Measurements from ENCODE around the gene VIM. TPM values are rescaled to one million over a fixed set of nuclear protein-coding genes. Genes with fewer than 3 reads are reported as not detected.

The VIM gene
- total and polyA plus RNA-seq, 7 donors, result 112 to 1,636 (median 930) TPM

- Histone ChIP-seq H3K4me1 (peaks cover 0 to 11% (median 2%) of the 10 kb centered on the region in 4 donors), H3K27ac (no peak overlapping the region), H3K36me3 (no peaks in the 10 kb centered on the region), H3K9me3 (no peaks in the 10 kb centered on the region), H3K27me3 (no peaks in the 10 kb centered on the region), H3K4me3 (no peak overlapping the region)
- intact Hi-C loops (cut with DNase I), result no loop called here
- TF ChIP-seq EP300 (IDR thresholded peaks at IDR 0.05) (no peak), POLR2AphosphoS5 (IDR thresholded peaks at IDR 0.05) (no peak), POLR2A (IDR thresholded peaks at IDR 0.05) (no peak), CTCF (IDR thresholded peaks at IDR 0.05) (no peak)
- WGBS, 2 donors, result 98 to 99% methylated on average over 3 of the region's 3 CpGs
- no peak for DNase-seq
These were observed 42.2 kb upstream of the VIM start for GRCh38 chr10:17185873-17186272.

GRCh38 chr10:17188644-17189172 lies 39.3 kb upstream of the VIM start:
- H3K4me1 ChIP-seq, result peaks cover 0 to 11% (median 2%) of the 10 kb centered on the region in 4 donors
- H3K4me3 ChIP-seq, result no peak overlapping the region
- intact Hi-C loops (cut with DNase I), result no loop called here
- no peaks in the 10 kb centered on the region for H3K36me3 ChIP-seq
- no peak for DNase-seq
- 92% methylated on average over 3 of the region's 3 CpGs for WGBS, 2 donors
- no peak for TF ChIP-seq POLR2A (IDR thresholded peaks at IDR 0.05)
- no peak for TF ChIP-seq EP300 (IDR thresholded peaks at IDR 0.05)
- TF ChIP-seq CTCF (IDR thresholded peaks at IDR 0.05), result no peak
- no peak for TF ChIP-seq POLR2AphosphoS5 (IDR thresholded peaks at IDR 0.05)
- H3K9me3 ChIP-seq, result no peaks in the 10 kb centered on the region
- H3K27me3 ChIP-seq, result no peaks in the 10 kb centered on the region
- no peak overlapping the region for H3K27ac ChIP-seq

- intact Hi-C loops (cut with DNase I), result no loop called here
- Histone ChIP-seq H3K9me3 (no peaks in the 10 kb centered on the region), H3K36me3 (no peaks in the 10 kb centered on the region), H3K27me3 (no peaks in the 10 kb centered on the region), H3K4me3 (no peak overlapping the region), H3K27ac (no peak overlapping the region), H3K4me1 (peaks cover 0 to 11% (median 2%) of the 10 kb centered on the region in 4 donors)
- 53 to 75% methylated on average over 2 of the region's 2 CpGs for WGBS, 2 donors
- TF ChIP-seq POLR2AphosphoS5 (IDR thresholded peaks at IDR 0.05) (no peak), POLR2A (IDR thresholded peaks at IDR 0.05) (no peak), CTCF (IDR thresholded peaks at IDR 0.05) (no peak)
- DNase-seq, result no peak
These were observed 37.4 kb upstream of the VIM start for GRCh38 chr10:17190602-17191001.

GRCh38 chr10:17195083-17195482 lies 33.0 kb upstream of the VIM start:
- TF ChIP-seq EP300 (IDR thresholded peaks at IDR 0.05) (no peak), POLR2A (IDR thresholded peaks at IDR 0.05) (no peak), POLR2AphosphoS5 (IDR thresholded peaks at IDR 0.05) (no peak), CTCF (IDR thresholded peaks at IDR 0.05) (no peak)
- Histone ChIP-seq H3K4me3 (no peak overlapping the region), H3K27ac (no peak overlapping the region), H3K27me3 (no peaks in the 10 kb centered on the region), H3K36me3 (no peaks in the 10 kb centered on the region), H3K4me1 (peaks cover 0 to 8% (median 2%) of the 10 kb centered on the region in 4 donors), H3K9me3 (no peaks in the 10 kb centered on the region)
- intact Hi-C loops (cut with DNase I), result no loop called here
- DNase-seq, result no peak
- 78 to 92% methylated on average over 5 of the region's 5 CpGs for WGBS, 2 donors

GRCh38 chr10:17196045-17196444 lies 32.0 kb upstream of the VIM start:
- WGBS, 2 donors, result 81 to 88% methylated on average over 2 of the region's 2 CpGs
- peaks cover 0 to 10% (median 6%) of the 10 kb centered on the region in 4 donors for H3K4me1 ChIP-seq
- no peak overlapping the region for H3K4me3 ChIP-seq
- H3K27me3 ChIP-seq, result no peaks in the 10 kb centered on the region
- TF ChIP-seq CTCF (IDR thresholded peaks at IDR 0.05) (no peak), POLR2AphosphoS5 (IDR thresholded peaks at IDR 0.05) (no peak), POLR2A (IDR thresholded peaks at IDR 0.05) (no peak), EP300 (IDR thresholded peaks at IDR 0.05) (no peak)
- H3K9me3 ChIP-seq, result no peaks in the 10 kb centered on the region
- H3K36me3 ChIP-seq, result no peaks in the 10 kb centered on the region
- H3K27ac ChIP-seq, result no peak overlapping the region
- DNase-seq, result no peak
- intact Hi-C loops (cut with DNase I), result no loop called here

Data from sigmoid colon (tissue), 7 donors.